ENCODE results near the gene TRIB2.

GRCh38 chr2:12720278-12720620, 3.5 kb downstream of the TRIB2 start:
- no peak for TF ChIP-seq POLR2A (IDR thresholded peaks at IDR 0.05; ENCODE audit: low read length)
- TF ChIP-seq GATA1 (IDR thresholded peaks at IDR 0.05; ENCODE audit: low read depth, low read length): no peak

Measured in erythroblast (primary cell).